H9 (cell line): Measurements from ENCODE around the gene PPP1R7. TPM values are rescaled to one million over a fixed set of nuclear protein-coding genes. Genes with fewer than 3 reads are reported as not detected.

Experiments used
- DNase-seq: peaks from one replicate; pipeline ENCODE4 v3.0.0-alpha.2; 2017
- H2AFZ ChIP-seq: one replicate; pipeline ENCODE4 v1.6.1; 2013; ENCODE audit warnings: mild to moderate bottlenecking, low read length, control low read depth, moderate library complexity
- H2AK5ac ChIP-seq: 2 replicates; pipeline ENCODE4 v1.6.1; 2013; ENCODE audit warnings: low read length, control low read depth, mixed read lengths; ENCODE audit not compliant: insufficient read length
- H2BK120ac ChIP-seq: one replicate; pipeline ENCODE4 v1.6.1; 2013; ENCODE audit warnings: low read depth, mild to moderate bottlenecking, low read length, control low read depth, inconsistent platforms; ENCODE audit not compliant: poor library complexity, severe bottlenecking
- H2BK12ac ChIP-seq: 2 replicates; pipeline ENCODE4 v1.6.1; 2013; ENCODE audit warnings: low read length, control low read depth, mixed read lengths, low read depth; ENCODE audit not compliant: insufficient read length
- H2BK15ac ChIP-seq: 2 replicates; pipeline ENCODE4 v1.6.1; 2013; ENCODE audit warnings: low read depth, low read length, control low read depth
- H2BK20ac ChIP-seq: one replicate; pipeline ENCODE4 v1.6.1; 2013; ENCODE audit warnings: low read depth, mild to moderate bottlenecking, low read length, control low read depth, inconsistent platforms; ENCODE audit not compliant: poor library complexity, severe bottlenecking
- H2BK5ac ChIP-seq: 2 replicates; pipeline ENCODE4 v1.6.1; 2013; ENCODE audit warnings: low read length, control low read depth, mixed read lengths; ENCODE audit not compliant: insufficient read length
- H3K14ac ChIP-seq: 2 replicates; pipeline ENCODE4 v1.6.1; 2013; ENCODE audit warnings: low read length, control low read depth; ENCODE audit not compliant: insufficient read depth
- H3K18ac ChIP-seq: 2 replicates; pipeline ENCODE4 v1.6.1; 2013; ENCODE audit warnings: low read depth, mild to moderate bottlenecking, mixed read lengths, low read length, control low read depth; ENCODE audit not compliant: insufficient read length
- H3K23ac ChIP-seq: 2 replicates; pipeline ENCODE4 v1.6.1; 2013; ENCODE audit warnings: low read length, control low read depth, mixed read lengths, low read depth; ENCODE audit not compliant: insufficient read length
- H3K23me2 ChIP-seq: 2 replicates; pipeline ENCODE4 v1.6.1; 2013; ENCODE audit warnings: low read depth, mild to moderate bottlenecking, mixed read lengths, low read length, control low read depth; ENCODE audit not compliant: insufficient read length, poor library complexity, severe bottlenecking
- H3K27ac ChIP-seq: 2 replicates; pipeline ENCODE4 v1.5.1; 2013; ENCODE audit warnings: low read length, control low read depth, mixed read lengths, low read depth; ENCODE audit not compliant: insufficient read length
- H3K27me3 ChIP-seq: 2 replicates; pipeline ENCODE4 v1.6.1; 2013; ENCODE audit warnings: low read length, control low read depth, inconsistent platforms; ENCODE audit not compliant: insufficient read depth
- H3K4ac ChIP-seq: 2 replicates; pipeline ENCODE4 v1.6.1; 2013; ENCODE audit warnings: low read depth, mild to moderate bottlenecking, control low read depth, inconsistent platforms, low read length, moderate library complexity
- H3K4me1 ChIP-seq: 2 replicates; pipeline ENCODE4 v1.6.1; 2013; ENCODE audit warnings: low read length, control low read depth, inconsistent platforms; ENCODE audit not compliant: insufficient read depth
- H3K4me2 ChIP-seq: 2 replicates; pipeline ENCODE4 v1.6.1; 2013; ENCODE audit warnings: low read length, control low read depth, mixed read lengths; ENCODE audit not compliant: insufficient read length, insufficient read depth
- H3K56ac ChIP-seq: 2 replicates; pipeline ENCODE4 v1.6.1; 2013; ENCODE audit warnings: low read depth, mild to moderate bottlenecking, mixed read lengths, low read length, control low read depth; ENCODE audit not compliant: insufficient read length
- H3K79me1 ChIP-seq: 2 replicates; pipeline ENCODE4 v1.6.1; 2013; ENCODE audit warnings: low read depth, mild to moderate bottlenecking, moderate library complexity, low read length, control low read depth, inconsistent platforms; ENCODE audit not compliant: insufficient read depth, poor library complexity, severe bottlenecking
- H3K79me2 ChIP-seq: 2 replicates; pipeline ENCODE4 v1.6.1; 2013; ENCODE audit warnings: low read length, control low read depth, inconsistent platforms; ENCODE audit not compliant: insufficient read depth
- H3K9ac ChIP-seq: 2 replicates; pipeline ENCODE4 v1.6.1; 2013; ENCODE audit warnings: low read length, control low read depth, mixed read lengths; ENCODE audit not compliant: insufficient read length; ENCODE audit errors: extremely low read depth
- H3K9me3 ChIP-seq: one replicate; pipeline ENCODE4 v1.6.1; 2013; ENCODE audit warnings: low read depth, low read length, inconsistent platforms; ENCODE audit not compliant: control insufficient read depth
- H3T11ph ChIP-seq: one replicate; pipeline ENCODE4 v1.6.1; 2013; ENCODE audit warnings: mild to moderate bottlenecking, low read length, control low read depth, inconsistent platforms
- H4K20me1 ChIP-seq: one replicate; pipeline ENCODE4 v1.6.1; 2013; ENCODE audit not compliant: control insufficient read depth, insufficient read length, insufficient read depth
- H4K5ac ChIP-seq: 2 replicates; pipeline ENCODE4 v1.6.1; 2013; ENCODE audit warnings: low read depth, mild to moderate bottlenecking, mixed read lengths, low read length, control low read depth; ENCODE audit not compliant: insufficient read length
- H4K8ac ChIP-seq: replicated peaks from 2 replicates; pipeline ENCODE4 v1.6.1; 2013; ENCODE audit warnings: low read length, control low read depth, mixed read lengths, low read depth; ENCODE audit not compliant: insufficient read length
- H4K91ac ChIP-seq: 2 replicates; pipeline ENCODE4 v1.6.1; 2013; ENCODE audit warnings: low read depth, mild to moderate bottlenecking, moderate library complexity, mixed read lengths, low read length, control low read depth; ENCODE audit not compliant: insufficient read length
- H3K27ac Mint-ChIP-seq, 3 experiments: 2 replicates in 2 of 3; 3 replicates in 1 of 3; pipeline ENCODE4 v1.8.0; 2020 to 2021; ENCODE audit warnings: mixed read lengths in 3 of 3, mild to moderate bottlenecking in 1 of 3, moderate library complexity in 1 of 3
- H3K27me3 Mint-ChIP-seq: 2 replicates; pipeline ENCODE4 v1.8.0; 2021; ENCODE audit warnings: low read depth, mild to moderate bottlenecking, moderate library complexity, mixed read lengths
- H3K36me3 Mint-ChIP-seq, 3 experiments: 2 replicates in 2 of 3; 3 replicates in 1 of 3; pipeline ENCODE4 v1.8.0; 2020 to 2021; ENCODE audit warnings: low read depth in 3 of 3, mixed read lengths in 3 of 3; ENCODE audit not compliant: insufficient read depth in 1 of 3
- H3K4me1 Mint-ChIP-seq, 2 experiments: 2 replicates each; pipeline ENCODE4 v1.8.0; 2020; ENCODE audit warnings: mixed read lengths in 2 of 2
- H3K4me3 Mint-ChIP-seq, 2 experiments: 2 replicates in 1 of 2; 3 replicates in 1 of 2; pipeline ENCODE4 v1.8.0; 2020 to 2021; ENCODE audit warnings: mild to moderate bottlenecking in 2 of 2, mixed read lengths in 2 of 2, moderate library complexity in 1 of 2
- H3K9me3 Mint-ChIP-seq, 2 experiments: 2 replicates in 1 of 2; 3 replicates in 1 of 2; pipeline ENCODE4 v1.8.0; 2020; ENCODE audit warnings: mild to moderate bottlenecking in 2 of 2, mixed read lengths in 2 of 2, moderate library complexity in 1 of 2
- WGBS: extraction: QIAGEN DNeasy Blood & Tissue Kit; methylation state at CpG from one replicate; pipeline ENCODE4 v1.1.7; 2013; ENCODE audit warnings: missing lambda C conversion rate, low lambda C conversion rate, mixed read lengths; ENCODE audit not compliant: insufficient read length; ENCODE audit errors: extremely low coverage; 5-methylcytosine and 5-hydroxymethylcytosine counted together
- total RNA-seq: library from RNA; stranded (reverse); gene quantifications from 2 replicates; pipeline ENCODE4 v1.2.1, GENCODE V29; 2021
- TF ChIP-seq, protein P1 (sequence below): fragments of 200-600 bp; sonication (generic); conservative IDR thresholded peaks from 3 replicates; pipeline ENCODE4 v1.8.0; 2021; ENCODE audit warnings: antibody characterized with exemption, mild to moderate bottlenecking

The PPP1R7 gene
- total RNA-seq, 1 experiment from 2014 or later = 60.2 TPM

GRCh38 chr2:241139531-241140444 lies 10.5 kb upstream of the PPP1R7 start:
- Histone ChIP-seq H4K5ac (no peak overlapping the region), H3K79me1 (no peaks in the 10 kb centered on the region), H3K4ac (no peak overlapping the region), H4K20me1 (no peaks in the 10 kb centered on the region), H3K79me2 (no peaks in the 10 kb centered on the region), H3K56ac (no peak overlapping the region), H4K91ac (no peak overlapping the region), H3K27me3 (no peaks in the 10 kb centered on the region), H3K18ac (no peak overlapping the region), H3K9me3 (no peaks in the 10 kb centered on the region), H3T11ph (no peak overlapping the region), H2AFZ (no peak overlapping the region), H3K14ac (no peak overlapping the region), H3K9ac (no peak overlapping the region), H3K4me2 (no peak overlapping the region), H3K23ac (no peak overlapping the region), H3K4me1 (no peaks in the 10 kb centered on the region), H2BK15ac (no peak overlapping the region), H2BK5ac (no peak overlapping the region), H2BK20ac (no peak overlapping the region), H3K27ac (no peak overlapping the region), H2BK12ac (no peak overlapping the region), H3K23me2 (no peaks in the 10 kb centered on the region), H2AK5ac (no peak overlapping the region), H2BK120ac (no peak overlapping the region), H4K8ac (no peak overlapping the region)
- H3K9me3 Mint-ChIP-seq = no peaks in the 10 kb centered on the region
- DNase-seq = no peak
- WGBS = no CpG with 5 or more reads among the region's 24 CpGs
- peaks cover 12 to 72% (median 53%) of the 10 kb centered on the region in 3 experiments; a peak in 6 of 7 replicates for H3K36me3 Mint-ChIP-seq
- H3K4me1 Mint-ChIP-seq = no peaks in the 10 kb centered on the region
- H3K4me3 Mint-ChIP-seq = no peak overlapping the region
- TF ChIP-seq, protein P1, sequence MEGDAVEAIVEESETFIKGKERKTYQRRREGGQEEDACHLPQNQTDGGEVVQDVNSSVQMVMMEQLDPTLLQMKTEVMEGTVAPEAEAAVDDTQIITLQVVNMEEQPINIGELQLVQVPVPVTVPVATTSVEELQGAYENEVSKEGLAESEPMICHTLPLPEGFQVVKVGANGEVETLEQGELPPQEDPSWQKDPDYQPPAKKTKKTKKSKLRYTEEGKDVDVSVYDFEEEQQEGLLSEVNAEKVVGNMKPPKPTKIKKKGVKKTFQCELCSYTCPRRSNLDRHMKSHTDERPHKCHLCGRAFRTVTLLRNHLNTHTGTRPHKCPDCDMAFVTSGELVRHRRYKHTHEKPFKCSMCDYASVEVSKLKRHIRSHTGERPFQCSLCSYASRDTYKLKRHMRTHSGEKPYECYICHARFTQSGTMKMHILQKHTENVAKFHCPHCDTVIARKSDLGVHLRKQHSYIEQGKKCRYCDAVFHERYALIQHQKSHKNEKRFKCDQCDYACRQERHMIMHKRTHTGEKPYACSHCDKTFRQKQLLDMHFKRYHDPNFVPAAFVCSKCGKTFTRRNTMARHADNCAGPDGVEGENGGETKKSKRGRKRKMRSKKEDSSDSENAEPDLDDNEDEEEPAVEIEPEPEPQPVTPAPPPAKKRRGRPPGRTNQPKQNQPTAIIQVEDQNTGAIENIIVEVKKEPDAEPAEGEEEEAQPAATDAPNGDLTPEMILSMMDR = no peak
- no peaks in the 10 kb centered on the region for H3K27me3 Mint-ChIP-seq
- no peak overlapping the region for H3K27ac Mint-ChIP-seq
